ENCODE data around the gene LRIT3.

Gene LRIT3

GRCh38 chr4:109910256-109910655 is 62.3 kb downstream of the LRIT3 start:
- no peak for DNase-seq (ENCODE audit: low spot score)

- DNase-seq (ENCODE audit: low spot score): peak; percentile 6
These were observed 65.0 kb downstream of the LRIT3 start, which contains the start of gene EGF for GRCh38 chr4:109912706-109913595. Gene EGF (plus strand): TSS chr4:109912883. CDS start chr4:109913336, 453 bp downstream.

GRCh38 chr4:109913596-109914241 is 65.8 kb downstream of the LRIT3 start:
- DNase-seq (ENCODE audit: low spot score): no peak

- no peak for DNase-seq (ENCODE audit: low spot score)
These were observed 66.4 kb downstream of the LRIT3 start for GRCh38 chr4:109914322-109914721.

- no peak for DNase-seq (ENCODE audit: low spot score)
These were observed 67.6 kb downstream of the LRIT3 start for GRCh38 chr4:109915385-109916026.

- no peak for DNase-seq (ENCODE audit: low spot score)
These were observed 68.1 kb downstream of the LRIT3 start for GRCh38 chr4:109916027-109916409.

- DNase-seq (ENCODE audit: low spot score): peak; percentile 22
These were observed 73.5 kb downstream of the LRIT3 start for GRCh38 chr4:109921384-109921808.

Data from SW480 (cell line).